Prostate gland (tissue), 2 donors: ENCODE data around the gene CAT. TPM values are rescaled to one million over a fixed set of nuclear protein-coding genes. Genes with fewer than 3 reads are reported as not detected.

Experiments used
- DNase-seq: peaks from one replicate; pipeline ENCODE4 v3.0.0-alpha.2; 2019; ENCODE audit warnings: low spot score
- H3K27ac ChIP-seq, 2 donors: fragments of 200-600 bp; sonication (generic); 2 replicates each; pipeline ENCODE4 v1.5.1; 2017 to 2019
- H3K27me3 ChIP-seq: fragments of 200-600 bp; sonication (generic); replicated peaks from 2 replicates; pipeline ENCODE4 v1.5.1; 2019; ENCODE audit not compliant: insufficient read depth
- H3K36me3 ChIP-seq, 2 donors: fragments of 200-600 bp; sonication (generic); 1 replicate in 1 of 2; 2 replicates in 1 of 2; pipeline versions ENCODE4 v1.5.1 to v1.8.1; 2017 to 2019
- H3K4me1 ChIP-seq: fragments of 200-600 bp; sonication (generic); replicated peaks from 2 replicates; pipeline ENCODE4 v1.5.1; 2019
- H3K4me3 ChIP-seq, 2 donors: fragments of 200-600 bp; sonication (generic); 2 replicates each; pipeline ENCODE4 v1.5.1; 2017 to 2019
- H3K9me3 ChIP-seq: fragments of 200-600 bp; sonication (generic); 2 replicates; pipeline ENCODE4 v1.5.1; 2017
- POLR2A ChIP-seq: fragments of 450-650 bp; IDR thresholded peaks from one replicate; pipeline ENCODE4 v1.6.1; 2016; ENCODE audit warnings: antibody characterized with exemption, mild to moderate bottlenecking
- POLR2AphosphoS5 ChIP-seq: sonication (generic); formaldehyde crosslinking; IDR thresholded peaks from one replicate; pipeline ENCODE4 v1.6.1; 2017; ENCODE audit warnings: antibody characterized with exemption
- WGBS: methylation state at CpG from one replicate; pipeline ENCODE4 v1.1.5; 2018; 5-methylcytosine and 5-hydroxymethylcytosine counted together
- intact Hi-C: fragments of 100-400 bp; cut with DNase I; formaldehyde crosslinking; loops from one replicate; pipeline ENCODE4 v1.14.2; 2022
- total RNA-seq, 2 donors: library from RNA; depleted of rRNA; stranded (reverse); fragments of >200 nt; gene quantifications; one replicate each; pipeline ENCODE4 v1.1.0, GENCODE V29; 2016
- TF ChIP-seq, protein P1 (sequence below), 4 experiments: fragments of 200-600 bp in 2 of 4; fragments of 450-650 bp in 2 of 4; sonication (generic) in 2 of 4; IDR thresholded peaks; 1 replicate in 3 of 4; 2 replicates in 1 of 4; pipeline ENCODE4 v1.5.1; 2016 to 2019; ENCODE audit warnings: antibody characterized with exemption in 4 of 4, mild to moderate bottlenecking in 2 of 4, moderate library complexity in 2 of 4

Gene CAT
- total RNA-seq, 2 donors from 2014 or later = 67.3 to 167 TPM

DNA sequence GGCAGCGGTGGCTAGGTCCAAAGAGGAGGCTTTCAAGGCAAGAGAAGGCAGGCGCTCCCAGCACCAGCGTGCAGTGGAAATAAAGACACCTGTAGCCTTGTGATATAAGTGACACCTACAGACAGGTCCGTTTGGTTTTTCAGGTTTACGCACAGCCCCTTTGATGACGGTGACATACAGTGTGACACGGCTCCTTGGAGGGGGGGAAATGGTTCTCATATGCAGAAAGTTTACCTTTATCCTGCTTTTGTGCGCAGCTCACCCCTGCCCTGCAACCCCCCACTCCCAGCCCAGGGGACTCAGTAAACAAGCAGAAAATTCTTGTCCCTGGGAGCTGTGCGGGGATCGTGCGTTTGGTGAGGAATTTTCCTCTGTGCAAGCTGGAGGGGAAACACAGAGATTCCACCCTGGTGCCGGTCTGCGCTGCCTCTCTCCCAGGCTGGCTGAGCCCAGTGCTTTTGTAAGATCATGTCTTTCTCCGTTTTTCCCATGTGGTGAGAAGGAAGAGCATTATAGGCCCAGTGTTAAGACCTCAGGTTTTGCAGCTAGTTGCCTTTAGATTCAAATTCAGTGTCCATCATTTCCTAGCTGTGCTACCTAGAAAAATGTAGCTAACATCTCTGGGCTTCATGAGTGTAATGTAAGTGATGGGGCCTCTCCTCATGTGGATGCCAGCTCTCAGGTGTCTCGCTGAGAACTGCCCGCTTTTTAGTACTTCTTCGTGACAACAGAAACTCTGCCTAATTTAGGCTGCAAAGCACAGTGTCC lies 75.1 kb downstream of the CAT start, which contains the start of gene ELF5:
TSS of gene ELF5 (minus strand) at position 113 of the 768 bp plus-strand sequence. CDS start 8,045 bp downstream, outside the sequence.
- Histone ChIP-seq H3K4me3 (no peak within 1 kb of the TSS), H3K36me3 (no peaks in the 10 kb centered on the region), H3K9me3 (no peaks in the 10 kb centered on the region), H3K27ac (no peak within 1 kb of the TSS), H3K4me1 (no peaks in the 10 kb centered on the region), H3K27me3 (no peaks in the 10 kb centered on the region)
- intact Hi-C loops = no loop called here
- 57% methylated on average over 17 of the region's 17 CpGs for WGBS
- TF ChIP-seq POLR2AphosphoS5 (no peak), POLR2A (no peak)
- TF ChIP-seq, protein P1, sequence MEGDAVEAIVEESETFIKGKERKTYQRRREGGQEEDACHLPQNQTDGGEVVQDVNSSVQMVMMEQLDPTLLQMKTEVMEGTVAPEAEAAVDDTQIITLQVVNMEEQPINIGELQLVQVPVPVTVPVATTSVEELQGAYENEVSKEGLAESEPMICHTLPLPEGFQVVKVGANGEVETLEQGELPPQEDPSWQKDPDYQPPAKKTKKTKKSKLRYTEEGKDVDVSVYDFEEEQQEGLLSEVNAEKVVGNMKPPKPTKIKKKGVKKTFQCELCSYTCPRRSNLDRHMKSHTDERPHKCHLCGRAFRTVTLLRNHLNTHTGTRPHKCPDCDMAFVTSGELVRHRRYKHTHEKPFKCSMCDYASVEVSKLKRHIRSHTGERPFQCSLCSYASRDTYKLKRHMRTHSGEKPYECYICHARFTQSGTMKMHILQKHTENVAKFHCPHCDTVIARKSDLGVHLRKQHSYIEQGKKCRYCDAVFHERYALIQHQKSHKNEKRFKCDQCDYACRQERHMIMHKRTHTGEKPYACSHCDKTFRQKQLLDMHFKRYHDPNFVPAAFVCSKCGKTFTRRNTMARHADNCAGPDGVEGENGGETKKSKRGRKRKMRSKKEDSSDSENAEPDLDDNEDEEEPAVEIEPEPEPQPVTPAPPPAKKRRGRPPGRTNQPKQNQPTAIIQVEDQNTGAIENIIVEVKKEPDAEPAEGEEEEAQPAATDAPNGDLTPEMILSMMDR (IDR thresholded peaks at IDR 0.05) = no peak
- peak; percentile 43 for DNase-seq

DNA sequence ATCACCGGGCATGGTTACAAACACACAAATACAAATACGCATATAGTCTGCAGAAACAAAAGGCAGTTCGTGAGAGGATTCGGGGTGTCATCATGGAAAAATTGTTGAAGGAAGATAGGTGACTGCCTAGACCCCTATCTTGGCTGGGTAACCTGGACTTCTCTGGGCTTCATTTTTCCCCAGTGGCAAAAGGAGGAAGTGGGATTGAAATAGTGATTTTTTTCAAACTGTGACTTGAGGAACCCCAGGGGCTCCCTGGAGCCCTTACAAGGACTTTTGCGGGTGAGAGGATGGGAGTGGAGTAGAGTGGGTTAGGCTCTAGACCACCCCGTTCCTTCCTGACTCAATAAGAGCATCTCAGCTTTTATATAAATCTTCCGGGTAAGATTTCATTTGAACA lies 75.9 kb downstream of the CAT start:
- WGBS = 86% methylated on average over 7 of the region's 7 CpGs
- no peak overlapping the region for H3K4me3 ChIP-seq
- TF ChIP-seq POLR2AphosphoS5 (no peak), POLR2A (no peak)
- TF ChIP-seq, protein P1 (IDR thresholded peaks at IDR 0.05) = no peak
- no peak overlapping the region for H3K27ac ChIP-seq
- no peaks in the 10 kb centered on the region for H3K36me3 ChIP-seq
- no peak for DNase-seq
- intact Hi-C loops = no loop called here
- H3K4me1 ChIP-seq = no peaks in the 10 kb centered on the region
- no peaks in the 10 kb centered on the region for H3K9me3 ChIP-seq
- no peaks in the 10 kb centered on the region for H3K27me3 ChIP-seq

DNA sequence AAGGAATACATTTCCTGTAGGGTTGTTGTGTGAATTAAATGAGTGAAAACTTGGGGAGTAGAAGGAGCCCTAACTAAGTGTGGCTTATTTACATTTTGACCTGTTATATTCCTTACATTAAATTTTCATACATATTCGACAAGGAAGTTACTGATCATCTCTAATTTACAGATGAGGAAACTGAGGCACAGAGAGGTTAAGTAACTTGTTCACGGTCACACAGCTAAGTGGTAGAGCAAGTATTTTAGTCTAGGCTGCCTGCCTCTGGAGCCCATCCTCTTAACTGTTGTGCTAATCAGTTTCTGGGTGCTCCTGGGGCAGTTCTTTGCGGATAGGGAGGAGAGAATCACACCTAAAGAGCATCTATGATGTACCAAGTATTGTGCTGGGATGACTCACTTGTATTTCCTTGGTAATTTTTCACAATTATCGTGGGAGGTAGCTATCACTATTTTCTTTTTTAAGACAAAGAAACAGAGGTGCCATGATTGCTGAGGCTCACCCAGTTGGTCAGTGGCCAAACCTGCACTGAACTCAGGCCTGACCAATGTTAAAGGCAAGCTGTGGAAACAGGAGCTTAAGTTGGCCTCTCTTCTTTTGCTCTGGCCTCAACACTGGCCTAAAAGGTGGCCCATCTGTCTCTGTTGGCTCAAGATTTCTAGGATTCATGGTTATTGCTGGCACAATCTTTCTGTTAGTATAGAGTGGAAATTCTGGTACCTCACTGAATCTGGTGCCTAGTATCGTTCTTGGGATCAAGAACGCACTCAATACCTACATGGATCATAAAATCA lies 77.7 kb downstream of the CAT start:
- DNase-seq = no peak
- Histone ChIP-seq H3K36me3 (no peaks in the 10 kb centered on the region), H3K9me3 (no peaks in the 10 kb centered on the region), H3K4me1 (no peaks in the 10 kb centered on the region), H3K27me3 (no peaks in the 10 kb centered on the region), H3K27ac (no peak overlapping the region), H3K4me3 (no peak overlapping the region)
- TF ChIP-seq POLR2AphosphoS5 (no peak), POLR2A (no peak)
- TF ChIP-seq, protein P1 (IDR thresholded peaks at IDR 0.05) = no peak
- WGBS = 92% methylated on average over 6 of the region's 6 CpGs
- intact Hi-C loops = no loop called here

DNA sequence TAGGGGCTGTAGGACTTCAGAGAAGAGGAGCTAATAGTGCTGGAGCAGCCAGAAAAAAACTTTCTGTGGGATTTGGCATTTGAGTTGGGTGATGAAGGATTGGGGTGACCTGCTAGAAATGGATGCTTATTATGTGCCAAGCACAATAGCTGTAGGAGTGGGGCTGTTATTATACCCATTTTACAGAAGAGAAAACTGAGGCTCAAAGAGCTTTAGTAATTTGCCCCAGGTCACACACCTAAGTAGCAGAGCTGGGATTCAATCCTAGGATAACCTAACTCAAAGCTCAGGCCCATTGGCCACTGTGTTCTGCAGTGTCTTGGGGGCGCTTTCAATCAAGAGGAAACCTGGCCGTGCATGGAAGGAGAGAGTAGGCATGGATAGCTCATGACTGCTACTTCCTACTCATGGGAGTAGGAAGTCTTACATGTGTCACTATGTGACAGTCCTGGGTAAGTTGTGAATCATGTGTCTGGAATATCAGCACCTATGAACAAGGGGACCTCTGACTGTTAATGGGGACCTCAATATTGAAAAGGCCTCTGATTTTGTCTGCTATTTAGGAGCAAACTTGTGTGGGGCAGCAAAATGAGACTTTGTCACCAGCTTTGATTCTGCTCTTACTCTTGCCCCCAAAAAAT lies 81.0 kb downstream of the CAT start:
- no peak for DNase-seq
- Histone ChIP-seq H3K4me3 (no peak overlapping the region), H3K36me3 (no peaks in the 10 kb centered on the region), H3K27ac (no peak overlapping the region), H3K9me3 (no peaks in the 10 kb centered on the region), H3K4me1 (no peaks in the 10 kb centered on the region), H3K27me3 (no peaks in the 10 kb centered on the region)
- intact Hi-C loops = no loop called here
- WGBS = 98% methylated on average over 2 of the region's 2 CpGs
- TF ChIP-seq, protein P1 (IDR thresholded peaks at IDR 0.05) = no peak
